CD4-positive, alpha-beta T cell treated with Interleukin-12 subunit alpha and Interleukin-12 subunit beta, for 1 hour (primary cell): ENCODE measurements around the gene TCF23.
"Not testable (repeated sequence)": the region's sequence is repeated elsewhere in the genome, so short reads cannot be mapped to it uniquely, and the experiment has no call there.

Source experiments
- DNase-seq: peaks from one replicate; pipeline ENCODE4 v3.0.0-alpha.2; 2020

TCF23 gene

GRCh38 chr2:27191070-27191829 lies 42.4 kb downstream of the TCF23 start:
- peak; percentile 63 for DNase-seq

GRCh38 chr2:27194538-27195354 lies 45.9 kb downstream of the TCF23 start:
- DNase-seq, result no peak

- DNase-seq, result not testable (repeated sequence)
Observed at GRCh38 chr2:27195799-27196198, 47.0 kb downstream of the TCF23 start.

- not testable (repeated sequence) for DNase-seq
Observed at GRCh38 chr2:27198068-27198467, 49.3 kb downstream of the TCF23 start.

GRCh38 chr2:27198627-27199026 lies 49.8 kb downstream of the TCF23 start:
- DNase-seq, result no peak

- DNase-seq, result no peak
Observed at GRCh38 chr2:27199241-27199640, 50.4 kb downstream of the TCF23 start.

- no peak for DNase-seq
Observed at GRCh38 chr2:27201675-27202074, 52.9 kb downstream of the TCF23 start.

GRCh38 chr2:27202854-27203253 lies 54.0 kb downstream of the TCF23 start:
- no peak for DNase-seq

- DNase-seq, result no peak
Observed at GRCh38 chr2:27203741-27204140, 54.9 kb downstream of the TCF23 start.

- DNase-seq, result no peak
Observed at GRCh38 chr2:27204566-27204965, 55.8 kb downstream of the TCF23 start.

- no peak for DNase-seq
Observed at GRCh38 chr2:27205206-27205605, 56.4 kb downstream of the TCF23 start.

GRCh38 chr2:27206346-27206745 lies 57.5 kb downstream of the TCF23 start:
- DNase-seq, result no peak
